ENCODE measurements around the gene GOT1. TPM values are rescaled to one million over a fixed set of nuclear protein-coding genes. Genes with fewer than 3 reads are reported as not detected.

GOT1 gene
- total and polyA plus RNA-seq, 8 donors: 26.5 to 32.5 (median 29.5) TPM

GRCh38 chr10:99438890-99439289 is 8.5 kb upstream of the GOT1 start:
- Histone ChIP-seq H3K27ac (no peak overlapping the region), H3K36me3 (peaks cover 0 to 2% of the 10 kb centered on the region in 2 donors), H3K27me3 (no peaks in the 10 kb centered on the region), H3K4me1 (no peaks in the 10 kb centered on the region), H3K9me3 (no peaks in the 10 kb centered on the region), H3K4me3 (no peak overlapping the region)
- intact Hi-C loops (cut with DNase I): loop anchor here in 1 of 2 donors (10.0 kb wide), 1 partner anchor 176 kb away; no protein-coding TSS in a partner anchor
- ATAC-seq (no peak), DNase-seq (no peak)
- no peak for TF ChIP-seq CTCF (IDR thresholded peaks at IDR 0.05)

- Histone ChIP-seq H3K4me3 (no peak overlapping the region), H3K9me3 (no peaks in the 10 kb centered on the region), H3K4me1 (peaks cover 0 to 13% of the 10 kb centered on the region in 2 donors), H3K27me3 (no peaks in the 10 kb centered on the region), H3K36me3 (peaks cover 0 to 8% of the 10 kb centered on the region in 2 donors), H3K27ac (no peak overlapping the region)
- intact Hi-C loops (cut with DNase I): loop anchor here in 1 of 2 donors (10.0 kb wide), 1 partner anchor 179 kb away; no protein-coding TSS in a partner anchor
- DNase-seq (peak in 2 of 4 donors; percentile 43 to 63), ATAC-seq (peak; percentile 63)
- peak; percentile 36 to 43 for TF ChIP-seq CTCF (IDR thresholded peaks at IDR 0.05)
Observed at GRCh38 chr10:99435986-99436638, 5.7 kb upstream of the GOT1 start.

- no peak for TF ChIP-seq CTCF (IDR thresholded peaks at IDR 0.05)
- Histone ChIP-seq H3K27me3 (no peaks in the 10 kb centered on the region), H3K4me3 (no peak overlapping the region), H3K27ac (no peak overlapping the region), H3K4me1 (peaks cover 7 to 24% of the 10 kb centered on the region in 2 donors), H3K36me3 (peaks cover 0 to 8% of the 10 kb centered on the region in 2 donors), H3K9me3 (no peaks in the 10 kb centered on the region)
- ATAC-seq (no peak), DNase-seq (no peak)
- intact Hi-C loops (cut with DNase I): loop anchor here in 1 of 2 donors (10.0 kb wide), 1 partner anchor 181 kb away; no protein-coding TSS in a partner anchor
Observed at GRCh38 chr10:99433378-99434020, 3.1 kb upstream of the GOT1 start.

GRCh38 chr10:99432881-99433280 is 2.5 kb upstream of the GOT1 start:
- Histone ChIP-seq H3K4me1 (peaks cover 7 to 24% of the 10 kb centered on the region in 2 donors), H3K9me3 (no peaks in the 10 kb centered on the region), H3K27ac (no peak overlapping the region), H3K27me3 (no peaks in the 10 kb centered on the region), H3K4me3 (no peak overlapping the region), H3K36me3 (peaks cover 0 to 8% of the 10 kb centered on the region in 2 donors)
- ATAC-seq (no peak), DNase-seq (no peak)
- TF ChIP-seq CTCF (IDR thresholded peaks at IDR 0.05): no peak
- intact Hi-C loops (cut with DNase I): loop anchor here in 1 of 2 donors (10.0 kb wide), 1 partner anchor 182 kb away; no protein-coding TSS in a partner anchor

DNA sequence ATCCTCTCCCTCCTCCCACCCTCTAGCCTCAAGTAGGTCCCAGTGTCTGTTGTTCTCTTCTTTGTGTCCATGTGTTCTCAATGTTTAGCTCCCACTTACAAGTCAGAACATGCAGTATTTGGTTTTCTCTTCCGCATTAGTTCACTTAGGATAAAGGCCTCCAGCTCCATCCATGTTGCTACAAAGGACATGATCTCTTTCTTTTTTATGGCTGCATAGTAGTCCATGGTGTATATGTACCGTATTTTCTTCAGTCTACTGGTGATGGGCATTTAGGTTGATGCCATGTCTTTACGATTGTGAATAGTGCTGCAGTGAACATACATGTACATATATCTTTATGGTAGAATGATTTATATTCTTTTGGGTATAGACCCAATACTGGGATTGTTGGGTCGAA is 1.6 kb upstream of the GOT1 start:
- H3K36me3 ChIP-seq: peaks cover 0 to 8% of the 10 kb centered on the region in 2 donors
- peak overlapping the region; percentile 75 to 86 for H3K4me3 ChIP-seq
- no peaks in the 10 kb centered on the region for H3K9me3 ChIP-seq
- intact Hi-C loops (cut with DNase I): loop anchor here in 1 of 2 donors (10.0 kb wide), 1 partner anchor 183 kb away; no protein-coding TSS in a partner anchor
- H3K27ac ChIP-seq: no peak overlapping the region
- no peaks in the 10 kb centered on the region for H3K27me3 ChIP-seq
- DNase-seq: no peak
- H3K4me1 ChIP-seq: peaks cover 7 to 24% of the 10 kb centered on the region in 2 donors
- no peak for ATAC-seq
- TF ChIP-seq CTCF (IDR thresholded peaks at IDR 0.05): no peak

Data from left lung (tissue), 10 donors.